Tibial artery (tissue), 4 donors: Measurements from ENCODE around the gene FHOD1.

Experiments used
- DNase-seq, 2 donors: peaks; one replicate each; pipeline ENCODE4 v3.0.0-alpha.2; 2019
- H3K27ac ChIP-seq, 2 donors: fragments of 200-600 bp; sonication (generic) in 1 of 2; 1 replicate in 1 of 2; 2 replicates in 1 of 2; pipeline ENCODE4 v1.5.1; 2018 to 2019; ENCODE audit warnings: mild to moderate bottlenecking in 1 of 2
- H3K27me3 ChIP-seq, 2 donors: fragments of 200-600 bp; sonication (generic) in 1 of 2; one replicate each; pipeline versions ENCODE4 v1.5.1 to v1.6.0; 2016 to 2019
- H3K36me3 ChIP-seq, 3 donors: fragments of 200-600 bp; sonication (generic) in 2 of 3; one replicate each; pipeline ENCODE4 v1.5.1; 2016 to 2019; ENCODE audit warnings: mild to moderate bottlenecking in 2 of 3
- H3K4me1 ChIP-seq, 4 donors: fragments of 200-600 bp; sonication (generic) in 2 of 4; 1 replicate in 3 of 4; 2 replicates in 1 of 4; pipeline ENCODE4 v1.5.1; 2016 to 2019
- H3K4me3 ChIP-seq, 2 donors: fragments of 200-600 bp; sonication (generic) in 1 of 2; 1 replicate in 1 of 2; 2 replicates in 1 of 2; pipeline ENCODE4 v1.5.1; 2018 to 2019; ENCODE audit warnings: mild to moderate bottlenecking in 2 of 2
- H3K9me3 ChIP-seq, 3 donors: fragments of 200-600 bp; sonication (generic) in 1 of 3; one replicate each; pipeline ENCODE4 v1.5.1; 2016 to 2019
- intact Hi-C: fragments of 100-400 bp; cut with DNase I; formaldehyde crosslinking; loops from one replicate; pipeline ENCODE4 v1.15.0; 2023; ENCODE audit warnings: low total_unique reads
- TF ChIP-seq, protein P1 (sequence below), 2 experiments: fragments of 200-600 bp in 1 of 2; fragments of 450-650 bp in 1 of 2; IDR thresholded peaks; one replicate each; pipeline ENCODE4 v1.5.1; 2017 to 2019; ENCODE audit warnings: antibody characterized with exemption in 2 of 2, mild to moderate bottlenecking in 1 of 2, moderate library complexity in 1 of 2

Gene FHOD1

DNA sequence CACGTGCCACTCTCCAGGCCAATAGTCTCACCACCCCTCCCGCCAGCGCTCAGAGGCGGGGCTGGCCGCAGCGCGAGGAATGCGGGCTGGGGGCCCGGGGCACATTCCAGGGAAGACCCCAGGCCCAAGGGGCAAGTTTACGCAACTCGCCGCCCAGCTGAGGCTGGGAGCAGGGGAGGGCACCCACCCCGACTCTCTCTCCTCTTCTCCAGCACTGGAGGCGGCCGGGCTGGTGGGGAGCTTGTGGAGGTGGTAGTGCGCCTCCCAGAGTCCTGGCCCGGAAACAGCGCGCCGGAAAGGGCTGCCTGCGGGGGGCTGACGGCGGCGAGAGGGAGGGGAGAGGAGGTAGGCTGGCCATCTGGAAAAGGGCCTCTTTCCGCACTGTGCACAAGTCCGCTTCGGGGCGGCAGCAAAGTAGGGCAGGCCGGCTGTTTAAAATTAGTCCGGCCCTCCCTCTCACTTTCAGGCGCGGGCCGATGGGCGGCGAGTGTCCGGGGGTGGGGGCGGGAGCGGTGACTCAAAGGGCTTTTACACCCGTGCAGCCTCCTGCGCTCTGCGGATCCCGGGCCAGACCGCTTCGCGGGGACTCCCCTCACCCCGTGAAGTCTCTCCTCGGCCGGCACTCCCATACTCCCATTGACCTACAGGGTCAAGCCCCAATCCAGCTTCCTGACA is 1.1 kb downstream of the FHOD1 start:
- Histone ChIP-seq H3K9me3 (no peaks in the 10 kb centered on the region), H3K27me3 (peaks cover 0 to 27% of the 10 kb centered on the region in 2 donors), H3K4me3 (peak overlapping the region; percentile 70 to 74), H3K36me3 (no peaks in the 10 kb centered on the region), H3K27ac (peak overlapping the region; percentile 75 to 83), H3K4me1 (peaks cover 0 to 72% (median 57%) of the 10 kb centered on the region in 4 donors)
- TF ChIP-seq, protein P1, sequence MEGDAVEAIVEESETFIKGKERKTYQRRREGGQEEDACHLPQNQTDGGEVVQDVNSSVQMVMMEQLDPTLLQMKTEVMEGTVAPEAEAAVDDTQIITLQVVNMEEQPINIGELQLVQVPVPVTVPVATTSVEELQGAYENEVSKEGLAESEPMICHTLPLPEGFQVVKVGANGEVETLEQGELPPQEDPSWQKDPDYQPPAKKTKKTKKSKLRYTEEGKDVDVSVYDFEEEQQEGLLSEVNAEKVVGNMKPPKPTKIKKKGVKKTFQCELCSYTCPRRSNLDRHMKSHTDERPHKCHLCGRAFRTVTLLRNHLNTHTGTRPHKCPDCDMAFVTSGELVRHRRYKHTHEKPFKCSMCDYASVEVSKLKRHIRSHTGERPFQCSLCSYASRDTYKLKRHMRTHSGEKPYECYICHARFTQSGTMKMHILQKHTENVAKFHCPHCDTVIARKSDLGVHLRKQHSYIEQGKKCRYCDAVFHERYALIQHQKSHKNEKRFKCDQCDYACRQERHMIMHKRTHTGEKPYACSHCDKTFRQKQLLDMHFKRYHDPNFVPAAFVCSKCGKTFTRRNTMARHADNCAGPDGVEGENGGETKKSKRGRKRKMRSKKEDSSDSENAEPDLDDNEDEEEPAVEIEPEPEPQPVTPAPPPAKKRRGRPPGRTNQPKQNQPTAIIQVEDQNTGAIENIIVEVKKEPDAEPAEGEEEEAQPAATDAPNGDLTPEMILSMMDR (IDR thresholded peaks at IDR 0.05): peak; percentile 12 to 19
- intact Hi-C loops: no loop called here
- peak; percentile 72 to 88 for DNase-seq

DNA sequence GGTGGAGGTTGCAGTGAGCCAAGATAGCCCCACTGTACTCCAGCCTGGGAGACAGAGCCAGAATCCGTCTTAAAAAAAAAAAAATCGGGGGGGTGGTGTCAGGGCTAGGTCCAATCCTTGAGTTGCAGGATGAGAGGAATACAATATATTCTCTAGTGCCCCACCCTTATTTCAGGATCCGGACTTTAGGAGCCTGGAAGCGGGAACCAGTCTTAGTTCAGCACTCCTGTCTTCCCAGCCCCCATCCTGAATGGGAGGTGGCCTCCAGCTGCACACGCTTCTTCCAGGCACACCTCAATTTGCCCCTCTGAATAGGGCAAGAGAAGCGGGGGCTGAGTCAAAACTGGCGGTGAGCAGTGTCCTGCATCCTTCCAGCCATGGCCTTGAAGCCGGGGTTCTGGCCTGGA is 1.6 kb downstream of the FHOD1 start:
- peaks cover 0 to 25% of the 10 kb centered on the region in 2 donors for H3K27me3 ChIP-seq
- H3K4me1 ChIP-seq: peaks cover 0 to 77% (median 62%) of the 10 kb centered on the region in 4 donors
- TF ChIP-seq, protein P1 (IDR thresholded peaks at IDR 0.05): no peak
- no peaks in the 10 kb centered on the region for H3K36me3 ChIP-seq
- H3K27ac ChIP-seq: peak overlapping the region; percentile 75 to 83
- H3K4me3 ChIP-seq: peak overlapping the region; percentile 70 to 74
- DNase-seq: no peak
- intact Hi-C loops: loop anchor here (2.0 kb wide), 1 partner anchor 17 kb away; no protein-coding TSS in a partner anchor
- no peaks in the 10 kb centered on the region for H3K9me3 ChIP-seq

DNA sequence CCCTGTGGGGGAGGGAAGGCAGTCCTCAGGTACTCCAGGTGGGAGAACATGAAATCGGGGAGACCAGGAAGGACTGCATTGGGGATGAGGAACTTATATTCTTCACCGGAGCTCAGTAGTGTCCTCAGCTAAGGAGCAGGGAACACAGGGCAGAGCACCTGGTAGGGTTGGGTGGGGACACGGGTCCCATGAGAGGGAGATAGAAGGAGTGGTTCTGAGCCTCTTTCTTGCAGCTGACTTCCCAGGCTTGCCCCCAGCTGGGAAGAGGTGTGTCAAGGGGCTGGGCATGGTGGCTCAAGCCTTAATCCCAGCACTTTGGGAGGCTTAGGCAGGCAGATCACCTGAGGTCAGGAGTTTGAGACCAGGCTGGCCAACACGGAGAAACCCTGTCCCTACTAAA is 2.1 kb downstream of the FHOD1 start:
- H3K27ac ChIP-seq: peak overlapping the region; percentile 75 to 83
- H3K9me3 ChIP-seq: no peaks in the 10 kb centered on the region
- no peaks in the 10 kb centered on the region for H3K36me3 ChIP-seq
- TF ChIP-seq, protein P1 (IDR thresholded peaks at IDR 0.05): no peak
- H3K4me3 ChIP-seq: peak overlapping the region in 1 of 2 donors; percentile 74
- H3K27me3 ChIP-seq: peaks cover 0 to 21% of the 10 kb centered on the region in 2 donors
- intact Hi-C loops: loop anchor here (2.0 kb wide), 1 partner anchor 16 kb away; no protein-coding TSS in a partner anchor
- no peak for DNase-seq
- peaks cover 0 to 82% (median 67%) of the 10 kb centered on the region in 4 donors for H3K4me1 ChIP-seq

DNA sequence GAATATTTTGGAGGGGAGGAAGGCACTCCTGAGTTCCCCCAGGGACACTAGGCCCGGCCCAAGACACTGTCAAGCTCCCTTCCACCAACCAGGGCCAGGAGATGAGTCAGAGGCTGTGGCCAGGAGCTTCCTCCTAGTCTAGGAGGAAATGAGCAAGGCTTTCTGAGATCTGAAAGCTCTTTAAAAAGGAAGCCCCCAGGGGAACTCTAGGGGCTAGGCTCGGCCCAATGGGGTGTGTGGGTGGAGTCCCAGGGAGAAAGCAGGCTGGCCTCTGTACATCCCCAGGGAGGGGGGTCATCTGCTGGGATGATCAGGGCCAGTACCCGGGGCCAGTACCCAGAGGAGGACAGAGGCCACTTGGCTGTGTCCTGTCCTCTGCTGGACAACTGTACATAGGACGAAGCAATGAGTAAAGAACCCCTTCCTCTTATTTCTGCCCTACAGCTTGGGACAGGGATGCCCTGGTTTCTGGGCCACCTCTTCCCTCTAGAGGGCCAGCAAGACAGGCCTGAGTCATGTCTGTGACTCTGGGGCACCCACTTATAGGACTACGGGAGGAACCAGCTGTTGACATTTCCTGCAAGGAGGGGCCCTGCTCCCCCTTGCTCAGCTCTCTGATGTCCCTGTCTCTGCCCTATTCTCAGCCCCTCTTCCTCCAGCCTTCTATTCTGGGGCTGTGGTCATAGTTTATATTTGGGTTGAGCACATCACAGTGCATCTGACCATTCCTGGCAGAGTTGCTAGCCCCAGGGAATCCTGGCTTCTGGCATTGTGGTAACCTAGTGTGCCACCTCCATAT is 2.7 kb downstream of the FHOD1 start:
- Histone ChIP-seq H3K27me3 (peaks cover 0 to 15% of the 10 kb centered on the region in 2 donors), H3K36me3 (peaks cover 0 to under 1% (median 0%) of the 10 kb centered on the region in 3 donors), H3K9me3 (no peaks in the 10 kb centered on the region), H3K27ac (peak overlapping the region; percentile 75 to 83), H3K4me3 (no peak overlapping the region), H3K4me1 (peaks cover 0 to 82% (median 68%) of the 10 kb centered on the region in 4 donors)
- intact Hi-C loops: loop anchor here (2.0 kb wide), 1 partner anchor 16 kb away; no protein-coding TSS in a partner anchor
- TF ChIP-seq, protein P1 (IDR thresholded peaks at IDR 0.05): no peak
- DNase-seq: peak; percentile 81 to 86

DNA sequence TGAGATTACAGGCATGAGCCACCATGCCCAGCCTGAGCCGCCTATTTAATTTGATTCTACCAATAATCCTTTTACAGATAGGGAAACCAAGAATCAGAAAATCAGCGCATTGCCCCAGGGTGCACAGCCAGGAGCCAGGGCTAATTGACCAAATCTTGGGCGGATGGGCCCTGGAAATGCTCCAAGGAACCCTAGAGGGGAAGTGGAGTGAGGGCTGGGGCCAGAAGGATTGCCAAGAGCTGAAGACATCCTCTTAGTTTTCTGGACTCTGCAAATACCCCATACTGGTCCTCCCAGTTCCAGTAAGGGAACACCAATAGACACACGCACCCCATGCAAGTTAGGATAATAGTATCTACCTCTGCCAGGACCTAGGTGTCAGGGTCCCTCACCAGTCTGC is 3.8 kb downstream of the FHOD1 start:
- H3K27ac ChIP-seq: peak overlapping the region; percentile 75 to 83
- peak in 1 of 2 donors; percentile 42 for DNase-seq

More for the DNA sequence above, 3.8 kb downstream of the FHOD1 start:
- Histone ChIP-seq H3K9me3 (no peaks in the 10 kb centered on the region), H3K4me3 (no peak overlapping the region), H3K36me3 (peaks cover 0 to 12% (median 10%) of the 10 kb centered on the region in 3 donors), H3K4me1 (peaks cover 0 to 71% (median 58%) of the 10 kb centered on the region in 4 donors), H3K27me3 (peaks cover 0 to 4% of the 10 kb centered on the region in 2 donors)
- TF ChIP-seq, protein P1 (IDR thresholded peaks at IDR 0.05): no peak
- intact Hi-C loops: no loop called here
